ENCODE results near the gene CAPN9.

Gene CAPN9

GRCh38 chr1:230818901-230819300 lies 71.7 kb downstream of the CAPN9 start:
- Histone ChIP-seq H3K4me3 (ENCODE audit: low read length) (no peak overlapping the region), H3K36me3 (ENCODE audit: control insufficient read depth, insufficient read depth, low read length) (no peaks in the 10 kb centered on the region), H3K4me1 (ENCODE audit: control insufficient read depth, insufficient read depth, low read length) (peaks cover 2% of the 10 kb centered on the region), H3K9me3 (ENCODE audit: control insufficient read depth, low read length) (no peaks in the 10 kb centered on the region), H3K27me3 (ENCODE audit: control insufficient read depth, insufficient read depth, low read length) (no peaks in the 10 kb centered on the region), H3K9ac (ENCODE audit: low read length) (no peak overlapping the region)

DNA sequence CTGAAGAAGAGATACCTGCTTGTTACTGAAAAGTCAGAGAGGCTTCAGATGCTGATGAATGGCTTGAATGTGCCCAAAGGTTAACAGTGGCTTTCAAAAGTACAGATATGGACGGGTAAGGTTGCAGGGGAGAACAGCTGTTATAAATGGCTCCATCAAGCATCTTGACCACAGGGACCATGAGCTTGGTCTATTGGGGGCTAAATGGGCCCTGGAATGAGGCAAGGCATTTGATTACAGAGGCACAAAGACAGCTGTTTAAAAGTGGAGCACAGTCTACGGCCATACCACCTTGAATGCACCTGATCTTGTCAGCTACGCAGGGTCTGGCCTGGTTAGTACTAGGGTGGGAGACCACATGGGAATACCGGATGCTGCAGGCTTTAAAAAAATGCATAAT lies 72.8 kb downstream of the CAPN9 start:
- H3K4me1 ChIP-seq (ENCODE audit: control insufficient read depth, insufficient read depth, low read length): peaks cover 13% of the 10 kb centered on the region
- H3K27me3 ChIP-seq (ENCODE audit: control insufficient read depth, insufficient read depth, low read length): no peaks in the 10 kb centered on the region
- H3K4me3 ChIP-seq (ENCODE audit: low read length): no peak overlapping the region
- no peak overlapping the region for H3K9ac ChIP-seq (ENCODE audit: low read length)
- no peaks in the 10 kb centered on the region for H3K9me3 ChIP-seq (ENCODE audit: control insufficient read depth, low read length)
- no peaks in the 10 kb centered on the region for H3K36me3 ChIP-seq (ENCODE audit: control insufficient read depth, insufficient read depth, low read length)

DNA sequence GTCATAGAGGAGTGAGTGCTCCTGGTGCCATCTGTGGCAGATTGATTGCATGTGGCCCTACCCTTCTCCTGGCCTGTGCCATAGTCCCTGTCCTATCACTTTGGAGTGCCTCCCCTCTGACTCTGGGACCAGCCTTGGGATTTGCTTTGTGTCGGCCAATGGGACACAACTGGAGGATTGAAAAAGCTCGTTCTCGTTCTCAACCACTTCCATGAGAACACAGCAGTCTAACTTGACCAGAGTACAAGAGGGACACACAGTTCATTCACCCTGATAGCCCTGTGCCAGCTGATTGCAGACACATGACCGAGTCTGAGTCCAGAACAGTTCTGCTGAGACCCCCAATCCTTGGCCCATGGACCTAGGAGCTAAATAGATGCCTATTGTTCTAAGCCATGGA lies 73.4 kb downstream of the CAPN9 start:
- Histone ChIP-seq H3K4me1 (ENCODE audit: control insufficient read depth, insufficient read depth, low read length) (peaks cover 18% of the 10 kb centered on the region), H3K4me3 (ENCODE audit: low read length) (no peak overlapping the region), H3K9me3 (ENCODE audit: control insufficient read depth, low read length) (no peaks in the 10 kb centered on the region), H3K9ac (ENCODE audit: low read length) (no peak overlapping the region), H3K27me3 (ENCODE audit: control insufficient read depth, insufficient read depth, low read length) (no peaks in the 10 kb centered on the region), H3K36me3 (ENCODE audit: control insufficient read depth, insufficient read depth, low read length) (no peaks in the 10 kb centered on the region)

DNA sequence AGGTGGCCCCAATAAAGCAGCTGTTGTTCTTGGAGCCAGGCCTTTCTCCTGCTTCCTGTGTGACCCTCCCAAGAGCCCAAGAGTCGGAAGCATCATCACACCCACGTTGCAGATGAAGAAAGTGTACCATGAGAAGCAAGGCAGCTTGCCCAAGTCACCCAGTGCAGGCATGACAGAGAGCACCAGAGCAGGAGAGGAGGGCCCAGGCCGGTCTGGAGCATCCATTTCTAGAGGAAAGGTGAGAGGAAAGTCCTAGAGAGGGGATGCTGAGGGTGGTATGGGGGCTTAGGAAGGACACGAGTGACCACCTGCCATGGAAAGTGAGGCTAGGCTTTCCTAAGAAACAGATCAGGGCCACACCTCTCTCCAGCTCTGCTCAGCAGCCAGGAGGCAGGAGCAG lies 74.2 kb downstream of the CAPN9 start:
- Histone ChIP-seq H3K4me1 (ENCODE audit: control insufficient read depth, insufficient read depth, low read length) (peaks cover 26% of the 10 kb centered on the region), H3K4me3 (ENCODE audit: low read length) (no peak overlapping the region), H3K9me3 (ENCODE audit: control insufficient read depth, low read length) (no peaks in the 10 kb centered on the region), H3K27me3 (ENCODE audit: control insufficient read depth, insufficient read depth, low read length) (no peaks in the 10 kb centered on the region), H3K36me3 (ENCODE audit: control insufficient read depth, insufficient read depth, low read length) (no peaks in the 10 kb centered on the region), H3K9ac (ENCODE audit: low read length) (no peak overlapping the region)

GRCh38 chr1:230822092-230822581 lies 74.9 kb downstream of the CAPN9 start:
- Histone ChIP-seq H3K9ac (ENCODE audit: low read length) (no peak overlapping the region), H3K36me3 (ENCODE audit: control insufficient read depth, insufficient read depth, low read length) (no peaks in the 10 kb centered on the region), H3K4me3 (ENCODE audit: low read length) (no peak overlapping the region), H3K4me1 (ENCODE audit: control insufficient read depth, insufficient read depth, low read length) (peaks cover 26% of the 10 kb centered on the region), H3K9me3 (ENCODE audit: control insufficient read depth, low read length) (no peaks in the 10 kb centered on the region), H3K27me3 (ENCODE audit: control insufficient read depth, insufficient read depth, low read length) (no peaks in the 10 kb centered on the region)

DNA sequence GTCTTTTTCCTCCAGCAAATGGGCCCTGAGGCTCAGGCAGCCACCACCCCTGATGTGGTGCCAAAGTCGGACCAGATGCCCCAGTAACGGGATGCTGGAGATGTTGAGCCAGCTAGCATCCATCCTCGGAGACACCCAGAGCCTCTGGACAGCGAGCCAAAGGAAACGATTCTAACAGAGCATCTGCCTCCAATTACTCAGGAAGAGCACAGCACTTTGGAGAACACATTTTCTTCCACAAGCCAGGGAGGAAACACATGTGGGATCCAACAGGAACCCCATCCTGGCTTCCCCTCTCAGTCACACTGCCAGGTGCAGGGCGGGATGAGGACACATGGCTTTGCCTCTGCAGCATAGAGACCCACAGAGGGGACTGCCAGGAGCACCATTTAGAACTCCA lies 76.2 kb downstream of the CAPN9 start:
- Histone ChIP-seq H3K9me3 (ENCODE audit: control insufficient read depth, low read length) (no peaks in the 10 kb centered on the region), H3K4me3 (ENCODE audit: low read length) (no peak overlapping the region), H3K9ac (ENCODE audit: low read length) (no peak overlapping the region), H3K36me3 (ENCODE audit: control insufficient read depth, insufficient read depth, low read length) (no peaks in the 10 kb centered on the region), H3K4me1 (ENCODE audit: control insufficient read depth, insufficient read depth, low read length) (peaks cover 26% of the 10 kb centered on the region), H3K27me3 (ENCODE audit: control insufficient read depth, insufficient read depth, low read length) (no peaks in the 10 kb centered on the region)

GRCh38 chr1:230823931-230824381 lies 76.8 kb downstream of the CAPN9 start:
- peak overlapping the region; percentile 7 for H3K9ac ChIP-seq (ENCODE audit: low read length)
- peaks cover 26% of the 10 kb centered on the region for H3K4me1 ChIP-seq (ENCODE audit: control insufficient read depth, insufficient read depth, low read length)
- H3K27me3 ChIP-seq (ENCODE audit: control insufficient read depth, insufficient read depth, low read length): no peaks in the 10 kb centered on the region
- no peaks in the 10 kb centered on the region for H3K36me3 ChIP-seq (ENCODE audit: control insufficient read depth, insufficient read depth, low read length)
- H3K9me3 ChIP-seq (ENCODE audit: control insufficient read depth, low read length): no peaks in the 10 kb centered on the region
- H3K4me3 ChIP-seq (ENCODE audit: low read length): no peak overlapping the region

GRCh38 chr1:230824551-230824918 lies 77.3 kb downstream of the CAPN9 start:
- no peaks in the 10 kb centered on the region for H3K9me3 ChIP-seq (ENCODE audit: control insufficient read depth, low read length)
- H3K4me3 ChIP-seq (ENCODE audit: low read length): no peak overlapping the region
- no peaks in the 10 kb centered on the region for H3K27me3 ChIP-seq (ENCODE audit: control insufficient read depth, insufficient read depth, low read length)
- H3K9ac ChIP-seq (ENCODE audit: low read length): peak overlapping the region; percentile 7
- H3K36me3 ChIP-seq (ENCODE audit: control insufficient read depth, insufficient read depth, low read length): no peaks in the 10 kb centered on the region
- H3K4me1 ChIP-seq (ENCODE audit: control insufficient read depth, insufficient read depth, low read length): peaks cover 26% of the 10 kb centered on the region

DNA sequence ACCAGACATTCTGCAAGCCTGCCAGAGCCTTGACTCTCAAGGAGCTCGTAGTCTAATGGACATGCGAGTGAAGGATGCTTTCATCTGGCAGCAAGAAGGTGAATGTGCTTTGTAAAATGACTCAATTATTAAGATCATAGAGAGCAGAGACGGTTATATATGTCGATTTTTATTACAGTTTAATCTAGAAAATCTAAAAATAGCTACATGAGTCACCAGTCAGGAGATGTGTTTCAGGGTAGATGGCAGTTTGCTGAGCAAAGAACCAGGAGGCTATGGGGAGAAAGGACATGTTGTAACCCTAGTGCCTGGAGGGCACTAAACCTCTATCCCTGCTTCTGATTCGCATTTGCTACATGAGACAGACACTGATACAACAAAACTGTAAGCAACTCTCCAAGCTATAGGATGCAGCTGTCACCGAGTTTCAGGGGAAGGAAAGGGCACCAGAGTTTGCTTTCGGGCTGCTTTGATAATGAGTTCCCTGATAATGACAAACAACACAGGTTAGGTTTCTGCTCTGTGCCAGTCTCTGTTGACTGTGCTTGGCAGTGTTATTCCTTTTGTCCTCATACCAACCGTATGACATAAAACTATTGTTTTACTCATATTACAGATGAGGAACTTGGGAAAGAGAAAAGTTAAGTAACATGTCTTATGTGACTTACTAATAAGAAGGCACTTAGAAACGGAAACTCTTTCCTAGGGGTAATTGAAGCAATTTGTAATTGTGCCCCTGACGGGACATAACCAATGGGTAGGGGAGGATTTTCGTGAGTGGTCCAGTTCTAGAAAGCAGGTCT lies 77.9 kb downstream of the CAPN9 start:
- Histone ChIP-seq H3K4me1 (ENCODE audit: control insufficient read depth, insufficient read depth, low read length) (peaks cover 26% of the 10 kb centered on the region), H3K27me3 (ENCODE audit: control insufficient read depth, insufficient read depth, low read length) (no peaks in the 10 kb centered on the region), H3K36me3 (ENCODE audit: control insufficient read depth, insufficient read depth, low read length) (no peaks in the 10 kb centered on the region), H3K9me3 (ENCODE audit: control insufficient read depth, low read length) (no peaks in the 10 kb centered on the region), H3K9ac (ENCODE audit: low read length) (peak overlapping the region; percentile 19), H3K4me3 (ENCODE audit: low read length) (no peak overlapping the region)

DNA sequence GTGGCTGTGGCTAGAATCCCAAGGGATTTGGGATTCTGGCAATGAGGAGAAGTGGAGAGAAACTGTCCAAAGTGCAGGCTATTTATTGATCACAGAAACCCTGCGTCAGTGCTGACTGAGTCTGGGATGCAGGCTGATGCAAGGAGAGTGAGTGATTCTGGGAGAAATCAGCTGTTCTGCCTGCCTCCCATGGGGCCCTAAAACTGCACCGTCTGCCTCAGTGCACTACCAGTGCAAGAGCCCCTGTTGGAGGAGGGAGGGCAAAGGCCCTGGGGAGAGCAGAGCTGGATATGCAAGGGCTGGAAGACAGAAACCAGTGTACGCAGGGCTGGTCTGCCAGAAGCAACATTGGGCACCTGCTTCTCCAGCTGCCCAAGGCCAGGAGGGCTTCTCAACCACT lies 78.6 kb downstream of the CAPN9 start:
- Histone ChIP-seq H3K9ac (ENCODE audit: low read length) (peak overlapping the region; percentile 19), H3K27me3 (ENCODE audit: control insufficient read depth, insufficient read depth, low read length) (no peaks in the 10 kb centered on the region), H3K36me3 (ENCODE audit: control insufficient read depth, insufficient read depth, low read length) (no peaks in the 10 kb centered on the region), H3K9me3 (ENCODE audit: control insufficient read depth, low read length) (no peaks in the 10 kb centered on the region), H3K4me3 (ENCODE audit: low read length) (no peak overlapping the region), H3K4me1 (ENCODE audit: control insufficient read depth, insufficient read depth, low read length) (peaks cover 26% of the 10 kb centered on the region)

GRCh38 chr1:230826166-230826875 lies 79.1 kb downstream of the CAPN9 start:
- peak overlapping the region; percentile 19 for H3K9ac ChIP-seq (ENCODE audit: low read length)
- no peak overlapping the region for H3K4me3 ChIP-seq (ENCODE audit: low read length)
- peaks cover 26% of the 10 kb centered on the region for H3K4me1 ChIP-seq (ENCODE audit: control insufficient read depth, insufficient read depth, low read length)
- H3K27me3 ChIP-seq (ENCODE audit: control insufficient read depth, insufficient read depth, low read length): no peaks in the 10 kb centered on the region
- H3K36me3 ChIP-seq (ENCODE audit: control insufficient read depth, insufficient read depth, low read length): no peaks in the 10 kb centered on the region
- H3K9me3 ChIP-seq (ENCODE audit: control insufficient read depth, low read length): no peaks in the 10 kb centered on the region

DNA sequence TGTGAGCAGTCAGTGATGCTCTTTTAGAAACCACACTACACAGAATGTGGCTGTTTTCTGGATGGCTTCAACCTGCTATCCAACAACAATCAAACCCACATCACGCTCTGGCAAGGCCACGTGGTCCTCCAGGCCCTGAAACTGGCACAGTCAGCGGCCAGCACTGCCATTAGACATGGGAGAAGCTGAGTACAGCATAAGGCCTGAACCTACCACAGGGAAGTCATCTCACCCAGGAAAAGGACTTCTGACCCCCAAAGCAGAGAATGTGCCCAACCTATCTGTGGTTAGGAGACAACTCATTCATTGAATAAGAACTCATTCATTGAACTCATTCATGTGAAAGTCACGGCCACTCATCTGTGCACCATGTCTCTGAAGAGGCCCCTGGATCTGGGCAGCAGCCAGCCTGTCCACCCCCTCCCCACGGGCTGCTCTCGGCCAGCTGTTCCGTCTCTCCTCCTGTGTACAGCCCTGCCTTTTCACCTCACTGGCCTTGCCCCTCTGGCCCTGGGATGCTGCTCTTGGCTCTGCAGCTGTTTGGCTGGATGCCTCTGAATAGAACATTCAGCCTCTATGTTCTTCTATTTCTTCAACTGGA lies 80.0 kb downstream of the CAPN9 start:
- Histone ChIP-seq H3K4me3 (ENCODE audit: low read length) (no peak overlapping the region), H3K9ac (ENCODE audit: low read length) (no peak overlapping the region)

More for the DNA sequence above, 80.0 kb downstream of the CAPN9 start:
- H3K9me3 ChIP-seq (ENCODE audit: control insufficient read depth, low read length): no peaks in the 10 kb centered on the region
- H3K4me1 ChIP-seq (ENCODE audit: control insufficient read depth, insufficient read depth, low read length): peaks cover 26% of the 10 kb centered on the region
- no peaks in the 10 kb centered on the region for H3K36me3 ChIP-seq (ENCODE audit: control insufficient read depth, insufficient read depth, low read length)
- no peaks in the 10 kb centered on the region for H3K27me3 ChIP-seq (ENCODE audit: control insufficient read depth, insufficient read depth, low read length)
